CD4-positive, alpha-beta T cell (primary cell): ENCODE data around the gene HAPLN2. TPM values are rescaled to one million over a fixed set of nuclear protein-coding genes. Genes with fewer than 3 reads are reported as not detected.

Experiments used
- ATAC-seq: fragments of 200-7000 bp; cut with Tn5 transposase; one replicate; pipeline ENCODE4 v1.10.0; 2022; ENCODE audit warnings: mild to moderate bottlenecking; ENCODE audit not compliant: poor library complexity
- CTCF ChIA-PET: fragments of 350-600 bp; sonication (Branson Sonifier 250); formaldehyde crosslinking; loops from one replicate; lab custom pipeline; 2021; ENCODE audit warnings: antibody characterized with exemption, inconsistent platforms; lab: Charles Lee
- POLR2A ChIA-PET: fragments of 350-600 bp; sonication (Branson Sonifier 250); formaldehyde crosslinking; loops from one replicate; lab custom pipeline; 2021; ENCODE audit warnings: antibody characterized with exemption, inconsistent platforms; lab: Charles Lee
- DNase-seq, 14 experiments: peaks; one replicate each; pipeline ENCODE4 v3.0.0-alpha.2; 2013 to 2020; ENCODE audit warnings: mixed read lengths in 2 of 14
- H3K27ac ChIP-seq, 2 donors: one replicate each; pipeline versions ENCODE4 v1.5.1 to v1.7.0; 2013; ENCODE audit warnings: low read length in 2 of 2, low read depth in 1 of 2, mild to moderate bottlenecking in 1 of 2
- H3K27me3 ChIP-seq, 2 experiments: 1 replicate in 1 of 2; 2 replicates in 1 of 2; pipeline versions ENCODE4 v1.6.1 to v1.7.0; 2013; ENCODE audit warnings: low read length in 2 of 2, control low read depth in 1 of 2, mild to moderate bottlenecking in 1 of 2, moderate library complexity in 1 of 2; ENCODE audit not compliant: insufficient read depth in 2 of 2, control insufficient read depth in 1 of 2
- H3K36me3 ChIP-seq: one replicate; pipeline ENCODE4 v1.6.1; 2013; ENCODE audit warnings: low read length, control low read depth; ENCODE audit not compliant: insufficient read depth
- H3K4me1 ChIP-seq: one replicate; pipeline ENCODE4 v1.6.1; 2013; ENCODE audit warnings: low read length, control low read depth; ENCODE audit not compliant: insufficient read depth
- H3K4me3 ChIP-seq: one replicate; pipeline ENCODE4 v1.5.1; 2013; ENCODE audit warnings: mild to moderate bottlenecking, low read length, moderate library complexity
- H3K9me3 ChIP-seq, 2 experiments: 1 replicate in 1 of 2; 2 replicates in 1 of 2; pipeline versions ENCODE4 v1.6.1 to v1.7.0; 2013; ENCODE audit warnings: low read length in 2 of 2, mild to moderate bottlenecking in 2 of 2, control low read depth in 1 of 2, moderate library complexity in 1 of 2; ENCODE audit not compliant: control insufficient read depth in 1 of 2, insufficient read depth in 1 of 2
- H3K27ac Mint-ChIP-seq: one replicate; pipeline ENCODE4 v1.8.0; 2020; ENCODE audit warnings: mixed read lengths
- H3K27me3 Mint-ChIP-seq: one replicate; pipeline ENCODE4 v1.8.0; 2021; ENCODE audit warnings: mixed read lengths
- H3K36me3 Mint-ChIP-seq: one replicate; pipeline ENCODE4 v1.8.0; 2021; ENCODE audit warnings: low read depth, mixed read lengths
- H3K4me1 Mint-ChIP-seq: one replicate; pipeline ENCODE4 v1.8.0; 2021; ENCODE audit warnings: low read depth, mixed read lengths
- H3K4me3 Mint-ChIP-seq: one replicate; pipeline ENCODE4 v1.8.0; 2020; ENCODE audit warnings: mild to moderate bottlenecking, mixed read lengths
- H3K9me3 Mint-ChIP-seq: one replicate; pipeline ENCODE4 v1.8.0; 2020; ENCODE audit warnings: mixed read lengths
- CTCF ChIP-seq: fragments of 200-600 bp; IDR thresholded peaks from one replicate; pipeline ENCODE4 v1.8.0; 2022; ENCODE audit warnings: antibody characterized with exemption, mild to moderate bottlenecking
- intact Hi-C, 2 experiments: fragments of 100-400 bp; cut with DNase I in 1 of 2; cut with micrococcal nuclease in 1 of 2; formaldehyde crosslinking; loops; one replicate each; pipeline versions ENCODE4 v1.15.1 to v1.9.0; 2023 to 2025; cut with DNase I, micrococcal nuclease
- total RNA-seq, 174 experiments: library from RNA in 2 of 174; stranded (reverse) in 2 of 174; gene quantifications; one replicate each; pipeline ENCODE4 v1.2.3 and lab custom pipeline; 2021 to 2026

HAPLN2 gene
- total RNA-seq, 2 experiments from 2014 or later, result 0.44 to 0.56 TPM

- POLR2A ChIA-PET, result no interaction called here
- H3K27ac Mint-ChIP-seq, result no peak overlapping the region
- Histone ChIP-seq H3K4me1 (no peaks in the 10 kb centered on the region), H3K9me3 (no peaks in the 10 kb centered on the region), H3K27me3 (no peaks in the 10 kb centered on the region), H3K36me3 (no peaks in the 10 kb centered on the region), H3K27ac (no peak overlapping the region), H3K4me3 (no peak overlapping the region)
- H3K36me3 Mint-ChIP-seq, result no peaks in the 10 kb centered on the region
- DNase-seq, result no peak
- H3K9me3 Mint-ChIP-seq, result no peaks in the 10 kb centered on the region
- no peak for TF ChIP-seq CTCF
- CTCF ChIA-PET, result no interaction called here
- H3K4me3 Mint-ChIP-seq, result no peak overlapping the region
- H3K27me3 Mint-ChIP-seq, result peaks cover 11% of the 10 kb centered on the region
- intact Hi-C loops, result no loop called here
- no peaks in the 10 kb centered on the region for H3K4me1 Mint-ChIP-seq
- no peak for ATAC-seq
Measured at GRCh38 chr1:156667968-156668709, 48.9 kb downstream of the HAPLN2 start.

- no peaks in the 10 kb centered on the region for H3K4me1 Mint-ChIP-seq
- H3K9me3 Mint-ChIP-seq, result no peaks in the 10 kb centered on the region
- ATAC-seq, result no peak
- Histone ChIP-seq H3K27me3 (no peaks in the 10 kb centered on the region), H3K27ac (no peak overlapping the region), H3K4me1 (no peaks in the 10 kb centered on the region), H3K9me3 (no peaks in the 10 kb centered on the region), H3K36me3 (no peaks in the 10 kb centered on the region), H3K4me3 (no peak overlapping the region)
- H3K36me3 Mint-ChIP-seq, result no peaks in the 10 kb centered on the region
- ChIA-PET CTCF (no interaction called here), POLR2A (no interaction called here)
- DNase-seq, result no peak
- H3K27me3 Mint-ChIP-seq, result peaks cover 20% of the 10 kb centered on the region
- H3K4me3 Mint-ChIP-seq, result no peak overlapping the region
- intact Hi-C loops, result no loop called here
- no peak overlapping the region for H3K27ac Mint-ChIP-seq
- no peak for TF ChIP-seq CTCF
Measured at GRCh38 chr1:156668801-156669637, 49.8 kb downstream of the HAPLN2 start.

GRCh38 chr1:156669794-156670193 lies 50.6 kb downstream of the HAPLN2 start:
- no peak for TF ChIP-seq CTCF
- CTCF ChIA-PET, result no interaction called here
- Histone ChIP-seq H3K27me3 (peaks cover 4 to 6% of the 10 kb centered on the region in 2 experiments), H3K4me1 (no peaks in the 10 kb centered on the region), H3K27ac (no peak overlapping the region), H3K4me3 (no peak overlapping the region), H3K36me3 (no peaks in the 10 kb centered on the region), H3K9me3 (no peaks in the 10 kb centered on the region)
- intact Hi-C loops, result no loop called here
- H3K4me1 Mint-ChIP-seq, result no peaks in the 10 kb centered on the region
- H3K4me3 Mint-ChIP-seq, result no peak overlapping the region
- no peak overlapping the region for H3K27ac Mint-ChIP-seq
- DNase-seq (no peak), ATAC-seq (no peak)
- no peaks in the 10 kb centered on the region for H3K9me3 Mint-ChIP-seq
- peaks cover 25% of the 10 kb centered on the region for H3K27me3 Mint-ChIP-seq
- POLR2A ChIA-PET, result no interaction called here
- H3K36me3 Mint-ChIP-seq, result no peaks in the 10 kb centered on the region
